HepG2 (cell line): Measurements from ENCODE around the gene NEIL1. TPM values are rescaled to one million over a fixed set of nuclear protein-coding genes. Genes with fewer than 3 reads are reported as not detected.

Experiments
- ATRX ChIP-seq: sonication (generic); formaldehyde crosslinking; IDR thresholded peaks from 2 replicates; pipeline ENCODE4 v1.4.0; 2020; ENCODE audit warnings: missing genetic modification reagents, borderline replicate concordance
- CERS6 ChIP-seq: sonication (generic); formaldehyde crosslinking; IDR thresholded peaks from 2 replicates; pipeline ENCODE4 v1.5.0; 2020; ENCODE audit warnings: missing genetic modification reagents
- CREB3 ChIP-seq: sonication (generic); formaldehyde crosslinking; IDR thresholded peaks from 2 replicates; pipeline ENCODE4 v1.5.0; 2020; ENCODE audit warnings: missing genetic modification reagents
- ELF3 ChIP-seq: IDR thresholded peaks from 2 replicates; pipeline ENCODE4 v1.6.1; 2016; ENCODE audit warnings: missing genetic modification reagents, missing compliant biosample characterization
- ETV6 ChIP-seq: sonication (generic); formaldehyde crosslinking; conservative IDR thresholded peaks from 2 replicates; pipeline ENCODE4 v1.4.0; 2020; ENCODE audit warnings: missing genetic modification reagents
- HMGXB4 ChIP-seq, 2 experiments: sonication (generic) in 1 of 2; formaldehyde crosslinking in 1 of 2; IDR thresholded peaks; 2 replicates each; pipeline versions ENCODE4 v1.4.0 to v1.6.1; 2018 to 2020; ENCODE audit warnings: missing genetic modification reagents in 2 of 2, borderline replicate concordance in 1 of 2, low read depth in 1 of 2, mild to moderate bottlenecking in 1 of 2, missing biosample characterization in 1 of 2
- HNRNPK ChIP-seq: fragments of 200-400 bp; formaldehyde crosslinking; IDR thresholded peaks from 2 replicates; pipeline ENCODE4 v1.6.1; 2018; ENCODE audit warnings: low read length, low read depth, moderate library complexity, mild to moderate bottlenecking; ENCODE audit not compliant: poor library complexity, severe bottlenecking
- KAT8 ChIP-seq: IDR thresholded peaks from 2 replicates; pipeline ENCODE4 v1.6.1; 2016; ENCODE audit warnings: missing genetic modification reagents, missing compliant biosample characterization
- NCOA2 ChIP-seq: sonication (generic); formaldehyde crosslinking; IDR thresholded peaks from 2 replicates; pipeline ENCODE4 v1.8.0; 2022; ENCODE audit warnings: inconsistent platforms
- NR3C1 ChIP-seq: sonication (generic); formaldehyde crosslinking; IDR thresholded peaks from 2 replicates; pipeline ENCODE4 v1.4.0; 2020; ENCODE audit warnings: missing genetic modification reagents
- PHF21A ChIP-seq: sonication (generic); formaldehyde crosslinking; IDR thresholded peaks from 2 replicates; pipeline ENCODE4 v1.5.0; 2020; ENCODE audit warnings: mild to moderate bottlenecking, missing genetic modification reagents
- RFX1 ChIP-seq: fragments of 450-650 bp; IDR thresholded peaks from 2 replicates; pipeline ENCODE4 v1.6.1; 2017
- ZGPAT ChIP-seq: IDR thresholded peaks from 2 replicates; pipeline ENCODE4 v1.6.1; 2016; ENCODE audit warnings: mild to moderate bottlenecking
- ZMYM3 ChIP-seq: sonication (generic); formaldehyde crosslinking; IDR thresholded peaks from 2 replicates; pipeline ENCODE4 v1.5.1; 2020; ENCODE audit warnings: mild to moderate bottlenecking, missing genetic modification reagents
- ZNF124 ChIP-seq: sonication (generic); formaldehyde crosslinking; IDR thresholded peaks from 2 replicates; pipeline ENCODE4 v1.4.0; 2020; ENCODE audit warnings: missing genetic modification reagents
- ZNF207 ChIP-seq: fragments of 450-650 bp; IDR thresholded peaks from 2 replicates; pipeline ENCODE4 v1.6.1; 2016; ENCODE audit warnings: antibody characterized with exemption, borderline replicate concordance
- ZNF296 ChIP-seq: sonication (generic); formaldehyde crosslinking; conservative IDR thresholded peaks from 2 replicates; pipeline ENCODE4 v1.5.0; 2020; ENCODE audit warnings: mild to moderate bottlenecking, missing genetic modification reagents
- ZNF354B ChIP-seq: sonication (generic); formaldehyde crosslinking; IDR thresholded peaks from 2 replicates; pipeline ENCODE4 v1.8.0; 2022; ENCODE audit warnings: mild to moderate bottlenecking, missing genetic modification reagents
- ZNF660 ChIP-seq: sonication (generic); formaldehyde crosslinking; IDR thresholded peaks from 2 replicates; pipeline ENCODE4 v1.5.1; 2020; ENCODE audit warnings: mild to moderate bottlenecking, low read depth, missing genetic modification reagents, borderline replicate concordance
- ZNF691 ChIP-seq: sonication (generic); formaldehyde crosslinking; IDR thresholded peaks from 2 replicates; pipeline ENCODE4 v1.4.0; 2020; ENCODE audit warnings: missing genetic modification reagents, low read depth, mild to moderate bottlenecking, borderline replicate concordance
- ZNF75D ChIP-seq: sonication (generic); formaldehyde crosslinking; IDR thresholded peaks from 2 replicates; pipeline ENCODE4 v1.8.1; 2023; ENCODE audit warnings: missing genetic modification reagents, mild to moderate bottlenecking, borderline replicate concordance
- ZNF784 ChIP-seq: sonication (generic); formaldehyde crosslinking; IDR thresholded peaks from 2 replicates; pipeline ENCODE4 v1.5.1; 2020; ENCODE audit warnings: missing genetic modification reagents, mild to moderate bottlenecking, borderline replicate concordance
- ZNF788 ChIP-seq: sonication (generic); formaldehyde crosslinking; IDR thresholded peaks from 2 replicates; pipeline ENCODE4 v1.5.0; 2020; ENCODE audit warnings: mild to moderate bottlenecking, missing genetic modification reagents, borderline replicate concordance
- polyA plus RNA-seq, 8 experiments: library from polyadenylated mRNA; depleted of rRNA in 3 of 8; stranded (reverse) in 7 of 8; unstranded in 1 of 8; fragments of >200 nt; fragmentation: Illumina TruSeq in 4 of 8; extraction: Trizol in 4 of 8; gene quantifications; 2 replicates each; pipeline versions ENCODE4 v1.2.1 to v1.2.3, GENCODE V29; 2011 to 2016; ENCODE audit warnings: low read depth in 4 of 8, missing spikeins in 1 of 8, mixed read lengths in 1 of 8; ENCODE audit not compliant: insufficient read depth in 1 of 8
- total RNA-seq, 5 experiments: library from RNA; depleted of rRNA; stranded (reverse); fragments of >200 nt; fragmentation: Illumina TruSeq; extraction: Trizol; gene quantifications; 2 replicates each; pipeline ENCODE4 v1.2.3, GENCODE V29; 2016; ENCODE audit warnings: low read depth in 1 of 5

NEIL1 gene
- total and polyA plus RNA-seq, 2 of the 13 experiments (the other 11 are each of a cell fraction or from before 2014, with no cell fraction given), result 10.4 to 15.5 TPM

- TF ChIP-seq ZNF691 (no peak; the same call in 1 of the 2 replicates), CERS6 (no peak), ZNF788 (CRISPR knock-in tag) (no peak), ZNF124 (no peak), ZNF296 (CRISPR knock-in tag) (no peak), ZNF354B (CRISPR knock-in tag) (no peak), ZGPAT (CRISPR knock-in tag) (no peak), ZNF75D (no peak), CREB3 (CRISPR knock-in tag) (0 out of 2 replicates have a peak, but pooled peaks have one; percentile 42), NCOA2 (CRISPR knock-in tag) (no peak), PHF21A (CRISPR knock-in tag) (no peak), ZNF784 (no peak), ATRX (CRISPR knock-in tag) (no peak), HMGXB4 (CRISPR knock-in tag; IDR thresholded peaks at IDR 0.05; ENCODE audit: borderline replicate concordance in 1 of 2, low read depth in 1 of 2) (peak in 1 of 2 experiments; percentile 59; a peak in 2 of 4 replicates), RFX1 (no peak), ZMYM3 (CRISPR knock-in tag) (no peak; the same call in 1 of the 2 replicates), NR3C1 (CRISPR knock-in tag) (no peak), HNRNPK (no peak), ELF3 (CRISPR knock-in tag) (0 out of 2 replicates have a peak, but pooled peaks have one; percentile 28), KAT8 (no peak), ETV6 (CRISPR knock-in tag) (no peak), ZNF660 (no peak), ZNF207 (no peak)
Observed at GRCh38 chr15:75307778-75308390, 39.0 kb upstream of the NEIL1 start (continued).
